ENCODE data around the gene SWAP70. TPM values are rescaled to one million over a fixed set of nuclear protein-coding genes. Genes with fewer than 3 reads are reported as not detected.

The SWAP70 gene
- total and polyA plus RNA-seq, 10 of the 15 experiments (the other 5 are each of a cell fraction or from before 2014, with no cell fraction given) = 20.6 to 62.4 (median 41.7) TPM

DNA sequence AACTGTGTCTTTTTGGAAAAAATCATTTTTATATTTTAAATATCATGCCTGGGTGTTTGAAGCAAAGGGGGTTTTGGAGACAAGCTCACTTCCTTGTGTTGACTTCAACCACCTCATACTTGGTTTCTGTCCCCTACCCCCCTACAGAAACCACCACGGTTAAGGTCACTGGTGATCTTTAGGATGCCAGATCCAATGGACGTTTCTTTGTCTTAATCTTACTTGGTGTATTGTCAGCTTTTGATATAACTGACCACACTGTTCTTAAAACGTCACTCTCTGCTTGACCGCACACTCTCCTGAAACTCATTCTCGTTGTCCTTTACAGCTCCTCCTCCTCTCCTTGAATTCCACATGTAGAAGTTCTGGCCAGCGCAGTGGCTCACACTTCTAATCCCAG lies 34.8 kb upstream of the SWAP70 start (continued):
- TF ChIP-seq MYB (IDR thresholded peaks at IDR 0.05; ENCODE audit: borderline replicate concordance, low read depth, low read length) (no peak), RB1 (IDR thresholded peaks at IDR 0.05; ENCODE audit: borderline replicate concordance) (no peak), TCF7 (IDR thresholded peaks at IDR 0.05; ENCODE audit: borderline replicate concordance) (no peak), BHLHE40 (IDR thresholded peaks at IDR 0.05; ENCODE audit: borderline replicate concordance in 1 of 2, low read depth in 2 of 2, low read length in 1 of 2) (peak in 1 of 2 experiments; percentile 15; a peak in 1 of 4 replicates), BCL11A (IDR thresholded peaks at IDR 0.05; ENCODE audit: low read depth, low read length) (0 out of 2 replicates have a peak, but pooled peaks have one; percentile 32), ATF7 (IDR thresholded peaks at IDR 0.05; ENCODE audit: low read depth) (peak; percentile 42; the same call in 1 of the 2 replicates), RBBP5 (conservative IDR thresholded peaks at IDR 0.05) (no peak), TBL1XR1 (IDR thresholded peaks at IDR 0.05; ENCODE audit: low read depth, low read length) (no peak), FOXK2 (IDR thresholded peaks at IDR 0.05) (no peak), EP300 (IDR thresholded peaks at IDR 0.05; ENCODE audit: borderline replicate concordance in 1 of 2, control insufficient read depth in 1 of 2, low read depth in 2 of 2, low read length in 2 of 2) (peak in 1 of 2 experiments; percentile 59; a peak in 1 of 4 replicates), MXI1 (IDR thresholded peaks at IDR 0.05; ENCODE audit: low read depth, low read length) (no peak), NBN (IDR thresholded peaks at IDR 0.05) (no peak), DPF2 (IDR thresholded peaks at IDR 0.05) (0 out of 2 replicates have a peak, but pooled peaks have one; percentile 61), PAX8 (IDR thresholded peaks at IDR 0.05) (no peak), ZNF384 (IDR thresholded peaks at IDR 0.05; ENCODE audit: borderline replicate concordance, low read depth, low read length) (no peak), FOXM1 (IDR thresholded peaks at IDR 0.05; ENCODE audit: low read depth, low read length) (no peak), ASH2L (IDR thresholded peaks at IDR 0.05; ENCODE audit: borderline replicate concordance, low read depth) (no peak), NFYB (IDR thresholded peaks at IDR 0.05; ENCODE audit: insufficient read depth, low read depth, low read length) (no peak), CEBPB (IDR thresholded peaks at IDR 0.05; ENCODE audit: borderline replicate concordance in 1 of 2, low read depth in 2 of 2, low read length in 2 of 2) (no peak), NR2F1 (conservative IDR thresholded peaks at IDR 0.05) (peak; percentile 65), IKZF2 (IDR thresholded peaks at IDR 0.05) (peak; percentile 68 to 69), IKZF1 (conservative IDR thresholded peaks at IDR 0.05) (peak; percentile 62), CREM (IDR thresholded peaks at IDR 0.05; ENCODE audit: low read depth) (peak; percentile 44; the same call in 1 of the 2 replicates), CREB1 (IDR thresholded peaks at IDR 0.05; ENCODE audit: low read depth) (peak; percentile 40; the same call in 1 of the 2 replicates), EED (IDR thresholded peaks at IDR 0.05; ENCODE audit: low read depth) (peak; percentile 51; the same call in 1 of the 2 replicates)
- TF ChIP-seq, protein P1, sequence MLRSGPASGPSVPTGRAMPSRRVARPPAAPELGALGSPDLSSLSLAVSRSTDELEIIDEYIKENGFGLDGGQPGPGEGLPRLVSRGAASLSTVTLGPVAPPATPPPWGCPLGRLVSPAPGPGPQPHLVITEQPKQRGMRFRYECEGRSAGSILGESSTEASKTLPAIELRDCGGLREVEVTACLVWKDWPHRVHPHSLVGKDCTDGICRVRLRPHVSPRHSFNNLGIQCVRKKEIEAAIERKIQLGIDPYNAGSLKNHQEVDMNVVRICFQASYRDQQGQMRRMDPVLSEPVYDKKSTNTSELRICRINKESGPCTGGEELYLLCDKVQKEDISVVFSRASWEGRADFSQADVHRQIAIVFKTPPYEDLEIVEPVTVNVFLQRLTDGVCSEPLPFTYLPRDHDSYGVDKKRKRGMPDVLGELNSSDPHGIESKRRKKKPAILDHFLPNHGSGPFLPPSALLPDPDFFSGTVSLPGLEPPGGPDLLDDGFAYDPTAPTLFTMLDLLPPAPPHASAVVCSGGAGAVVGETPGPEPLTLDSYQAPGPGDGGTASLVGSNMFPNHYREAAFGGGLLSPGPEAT (IDR thresholded peaks at IDR 0.05; ENCODE audit: low read depth) = peak; percentile 72; the same call in 1 of the 2 replicates
- TF ChIP-seq, protein P2, sequence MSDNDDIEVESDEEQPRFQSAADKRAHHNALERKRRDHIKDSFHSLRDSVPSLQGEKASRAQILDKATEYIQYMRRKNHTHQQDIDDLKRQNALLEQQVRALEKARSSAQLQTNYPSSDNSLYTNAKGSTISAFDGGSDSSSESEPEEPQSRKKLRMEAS (IDR thresholded peaks at IDR 0.05; ENCODE audit: low read depth, low read length) = no peak

Measured in GM12878 (cell line).